Muscle of back (tissue), 11 donors: ENCODE data around the gene FAM219A. TPM values are rescaled to one million over a fixed set of nuclear protein-coding genes. Genes with fewer than 3 reads are reported as not detected.
"Not testable (repeated sequence)": the region's sequence is repeated elsewhere in the genome, so short reads cannot be mapped to it uniquely, and the experiment has no call there.

ENCODE experiments used
- DNase-seq, 3 donors: peaks; one replicate each; pipeline versions ENCODE4 v3.0.0 to v3.0.0-alpha.2; 2013
- polyA plus RNA-seq, 10 donors: library from polyadenylated mRNA; unstranded; fragments of 120-200 nt; gene quantifications; one replicate each; pipeline ENCODE4 v1.2.1, GENCODE V29; 2013; ENCODE audit not compliant: insufficient read length in 10 of 10

Gene FAM219A
- polyA plus RNA-seq, 10 donors: 9.8 to 15.0 (median 11.8) TPM

GRCh38 chr9:34352957-34353356, 105.4 kb downstream of the FAM219A start:
- DNase-seq: not testable (repeated sequence)

GRCh38 chr9:34352122-34352652, 106.2 kb downstream of the FAM219A start:
- not testable (repeated sequence) for DNase-seq

DNA sequence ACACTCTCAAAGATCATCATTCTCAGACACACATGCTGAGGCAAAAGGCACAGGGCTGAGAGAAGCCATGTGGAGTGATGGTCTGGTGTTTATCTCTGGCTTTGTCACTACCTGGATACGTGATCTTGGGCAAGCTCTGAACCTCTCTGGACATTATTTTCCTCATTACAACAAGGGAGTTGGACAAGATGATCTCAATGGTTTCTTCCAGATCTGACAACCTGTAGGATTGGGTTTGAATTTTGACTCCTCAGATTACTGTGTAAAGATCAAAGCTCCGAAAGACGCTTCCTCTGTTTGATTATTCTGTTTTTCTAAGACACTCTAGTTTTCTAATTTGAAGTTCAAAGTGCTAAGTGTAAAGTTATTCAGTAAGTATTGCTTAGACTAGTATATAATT, 109.0 kb downstream of the FAM219A start:
- no peak for DNase-seq

Other genes starting within 250 kb of the FAM219A start
- gene KIF24, start 129.3 kb downstream of the FAM219A start, polyA plus RNA-seq: 10 to 100 TPM in 8 of 10 donors, 1 to 10 TPM in 2; 5.4 to 25.0 (median 14.8) TPM
- gene NUDT2, start 129.0 kb downstream of the FAM219A start, polyA plus RNA-seq: 10 to 100 TPM; 18.4 to 31.3 (median 26.0) TPM
- gene MYORG, start 81.7 kb downstream of the FAM219A start, polyA plus RNA-seq: 10 to 100 TPM; 11.3 to 18.9 (median 16.8) TPM
- under 1 TPM in 2 of 10 donors, not detected in 8; 0.23 to 0.30 TPM for gene DNAI1, start 235 bp upstream of the FAM219A start, polyA plus RNA-seq
- gene ENHO, start 64.4 kb upstream of the FAM219A start, polyA plus RNA-seq: 1 to 10 TPM; 2.5 to 5.2 (median 3.4) TPM
- 10 to 100 TPM; 24.5 to 98.6 (median 54.8) TPM for gene CNTFR, start 131.2 kb upstream of the FAM219A start, polyA plus RNA-seq
- gene RPP25L, start 153.5 kb upstream of the FAM219A start, polyA plus RNA-seq: 10 to 100 TPM; 15.3 to 22.3 (median 18.5) TPM
- 10 to 100 TPM; 53.7 to 75.6 (median 66.5) TPM for gene DCTN3, start 161.9 kb upstream of the FAM219A start, polyA plus RNA-seq
- gene ARID3C, start 170.5 kb upstream of the FAM219A start, polyA plus RNA-seq: under 1 TPM in 5 of 10 donors, not detected in 5; 0.11 to 0.24 (median 0.18) TPM
- gene SIGMAR1, start 179.2 kb upstream of the FAM219A start, polyA plus RNA-seq: 10 to 100 TPM; 35.5 to 60.7 (median 47.0) TPM
- gene GALT, start 188.1 kb upstream of the FAM219A start, polyA plus RNA-seq: 10 to 100 TPM; 28.2 to 48.1 (median 33.9) TPM
- gene IL11RA, start 193.6 kb upstream of the FAM219A start, polyA plus RNA-seq: 100 to 1,000 TPM in 8 of 10 donors, 10 to 100 TPM in 2; 92.2 to 164 (median 110) TPM
- gene CCL27, start 204.1 kb upstream of the FAM219A start, polyA plus RNA-seq: under 1 TPM in 9 of 10 donors, not detected in 1; 0.47 to 0.95 (median 0.78) TPM
- 10 to 100 TPM in 1 of 10 donors, 1 to 10 TPM in 3, not detected in 6; 1.5 to 12.3 (median 6.0) TPM for gene CCL19, start 232.7 kb upstream of the FAM219A start, polyA plus RNA-seq